GM12878 (cell line): ENCODE results near the gene MARCHF2. TPM values are rescaled to one million over a fixed set of nuclear protein-coding genes. Genes with fewer than 3 reads are reported as not detected.

ENCODE experiments used
- BCL11A ChIP-seq: IDR thresholded peaks from 2 replicates; pipeline ENCODE4 v1.6.1; 2011; ENCODE audit warnings: low read depth, low read length
- CEBPB ChIP-seq, 2 experiments: fragments of 150-350 bp in 1 of 2; IDR thresholded peaks; 2 replicates each; pipeline ENCODE4 v1.6.1; 2012 to 2014; ENCODE audit warnings: low read depth in 2 of 2, low read length in 2 of 2, borderline replicate concordance in 1 of 2, inconsistent platforms in 1 of 2
- CHD1 ChIP-seq: IDR thresholded peaks from 2 replicates; pipeline ENCODE4 v1.6.1; 2012; ENCODE audit warnings: low read depth, low read length, improper control_type of control experiment
- E2F4 ChIP-seq: IDR thresholded peaks from 2 replicates; pipeline ENCODE4 v1.6.1; 2012; ENCODE audit warnings: low read depth, low read length, improper control_type of control experiment
- EZH2 ChIP-seq: IDR thresholded peaks from 2 replicates; pipeline ENCODE4 v1.6.1; 2012; ENCODE audit warnings: low read depth, mild to moderate bottlenecking, control low read depth, inconsistent platforms, low read length, borderline replicate concordance; ENCODE audit not compliant: control insufficient read depth
- GABPA ChIP-seq: IDR thresholded peaks from 2 replicates; pipeline ENCODE4 v1.6.1; 2014; ENCODE audit warnings: antibody characterized with exemption, low read depth, mild to moderate bottlenecking, inconsistent platforms
- IKZF1 ChIP-seq: fragments of 450-650 bp; conservative IDR thresholded peaks from 2 replicates; pipeline ENCODE4 v1.6.1; 2017; ENCODE audit warnings: antibody characterized with exemption, mild to moderate bottlenecking
- IRF4 ChIP-seq: IDR thresholded peaks from 2 replicates; pipeline ENCODE4 v1.6.1; 2011; ENCODE audit warnings: low read depth, low read length
- MEF2A ChIP-seq: IDR thresholded peaks from 2 replicates; pipeline ENCODE4 v1.6.1; 2011; ENCODE audit warnings: low read depth, mild to moderate bottlenecking, low read length, moderate library complexity; ENCODE audit not compliant: insufficient read depth
- NKRF ChIP-seq: fragments of 450-650 bp; conservative IDR thresholded peaks from 2 replicates; pipeline ENCODE4 v1.6.1; 2017; ENCODE audit warnings: mild to moderate bottlenecking, moderate library complexity
- POLR2A ChIP-seq: IDR thresholded peaks from 2 replicates; pipeline ENCODE4 v1.6.1; 2011; ENCODE audit warnings: low read depth, mild to moderate bottlenecking, low read length
- RELA ChIP-seq: fragments of 450-650 bp; IDR thresholded peaks from 2 replicates; pipeline ENCODE4 v1.8.0; 2014; ENCODE audit warnings: borderline replicate concordance; ENCODE audit not compliant: partially characterized antibody
- SKIL ChIP-seq: fragments of 450-650 bp; IDR thresholded peaks from 2 replicates; pipeline ENCODE4 v1.6.1; 2017; ENCODE audit warnings: mild to moderate bottlenecking, low read depth, inconsistent platforms; ENCODE audit not compliant: poor library complexity, severe bottlenecking
- TCF3 ChIP-seq: IDR thresholded peaks from 2 replicates; pipeline ENCODE4 v1.6.1; 2012; ENCODE audit warnings: low read depth, mild to moderate bottlenecking, low read length, borderline replicate concordance; ENCODE audit not compliant: insufficient read depth
- ZBTB4 ChIP-seq: fragments of 450-650 bp; formaldehyde crosslinking; IDR thresholded peaks from 2 replicates; pipeline ENCODE4 v1.4.0; 2022; ENCODE audit warnings: mild to moderate bottlenecking, moderate library complexity
- ZSCAN29 ChIP-seq: fragments of 450-650 bp; IDR thresholded peaks from 2 replicates; pipeline ENCODE4 v1.6.1; 2017; ENCODE audit warnings: mild to moderate bottlenecking, moderate library complexity
- polyA plus RNA-seq, 11 experiments: library from polyadenylated mRNA; depleted of rRNA in 4 of 11; unstranded in 6 of 11; stranded (reverse) in 5 of 11; fragments of >200 nt; fragmentation: Nextera tagmentation in 4 of 11; fragmentation: Illumina TruSeq in 1 of 11; extraction: Ambion mirVana in 4 of 11; extraction: Trizol in 1 of 11; gene quantifications; 1 replicate in 1 of 11; 2 replicates in 10 of 11; pipeline versions ENCODE4 v1.2.1 to v1.2.3, GENCODE V29; 2011 to 2016; ENCODE audit warnings: inconsistent platforms in 2 of 11, missing spikeins in 2 of 11, low read depth in 1 of 11
- total RNA-seq, 4 experiments: library from RNA; depleted of rRNA in 3 of 4; stranded (reverse); fragments of >200 nt in 3 of 4; fragmentation: Illumina TruSeq in 1 of 4; extraction: Trizol in 1 of 4; gene quantifications; 2 replicates each; pipeline versions ENCODE4 v1.2.1 to v1.2.3, GENCODE V29; 2013 to 2021

Gene MARCHF2
- total and polyA plus RNA-seq, 10 of the 15 experiments (the other 5 are each of a cell fraction or from before 2014, with no cell fraction given), result 1.6 to 30.3 (median 10.8) TPM

GRCh38 chr19:8389891-8390616, 23.1 kb upstream of the MARCHF2 start, which contains the start of gene RAB11B (continued):
- TF ChIP-seq NKRF (peak; percentile 91), BCL11A (no peak), RELA (peak; percentile 69), IKZF1 (peak; percentile 85), EZH2 (no peak), E2F4 (peak; percentile 39; the same call in 1 of the 2 replicates), SKIL (peak; percentile 94), CHD1 (peak; percentile 90), ZBTB4 (CRISPR knock-in tag) (peak; percentile 89), GABPA (peak; percentile 94), CEBPB (IDR thresholded peaks at IDR 0.05; ENCODE audit: borderline replicate concordance in 1 of 2, low read depth in 2 of 2, low read length in 2 of 2) (no peak), MEF2A (0 out of 2 replicates have a peak, but pooled peaks have one; percentile 5), POLR2A (peak; percentile 81), IRF4 (no peak; the same call in 1 of the 2 replicates), ZSCAN29 (peak; percentile 73; the same call in 1 of the 2 replicates), TCF3 (no peak)
- TF ChIP-seq, all 136 proteins: peak for 67
